NB4 (cell line): ENCODE measurements around the gene HOXB7.

Experiments
- POLR2A ChIP-seq: IDR thresholded peaks from 2 replicates; pipeline ENCODE4 v1.6.1; 2011; ENCODE audit warnings: mild to moderate bottlenecking; ENCODE audit not compliant: insufficient read length; ENCODE audit errors: extremely low read depth
- TF ChIP-seq, protein P1 (sequence below): IDR thresholded peaks from one replicate; pipeline ENCODE4 v1.5.1; 2012; ENCODE audit warnings: low read depth, low read length
- TF ChIP-seq, protein P2 (sequence below): IDR thresholded peaks from 2 replicates; pipeline ENCODE4 v1.6.1; 2011; ENCODE audit warnings: low read depth, low read length

- TF ChIP-seq, protein P1, sequence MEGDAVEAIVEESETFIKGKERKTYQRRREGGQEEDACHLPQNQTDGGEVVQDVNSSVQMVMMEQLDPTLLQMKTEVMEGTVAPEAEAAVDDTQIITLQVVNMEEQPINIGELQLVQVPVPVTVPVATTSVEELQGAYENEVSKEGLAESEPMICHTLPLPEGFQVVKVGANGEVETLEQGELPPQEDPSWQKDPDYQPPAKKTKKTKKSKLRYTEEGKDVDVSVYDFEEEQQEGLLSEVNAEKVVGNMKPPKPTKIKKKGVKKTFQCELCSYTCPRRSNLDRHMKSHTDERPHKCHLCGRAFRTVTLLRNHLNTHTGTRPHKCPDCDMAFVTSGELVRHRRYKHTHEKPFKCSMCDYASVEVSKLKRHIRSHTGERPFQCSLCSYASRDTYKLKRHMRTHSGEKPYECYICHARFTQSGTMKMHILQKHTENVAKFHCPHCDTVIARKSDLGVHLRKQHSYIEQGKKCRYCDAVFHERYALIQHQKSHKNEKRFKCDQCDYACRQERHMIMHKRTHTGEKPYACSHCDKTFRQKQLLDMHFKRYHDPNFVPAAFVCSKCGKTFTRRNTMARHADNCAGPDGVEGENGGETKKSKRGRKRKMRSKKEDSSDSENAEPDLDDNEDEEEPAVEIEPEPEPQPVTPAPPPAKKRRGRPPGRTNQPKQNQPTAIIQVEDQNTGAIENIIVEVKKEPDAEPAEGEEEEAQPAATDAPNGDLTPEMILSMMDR, result no peak
- no peak for TF ChIP-seq POLR2A
- TF ChIP-seq, protein P2, sequence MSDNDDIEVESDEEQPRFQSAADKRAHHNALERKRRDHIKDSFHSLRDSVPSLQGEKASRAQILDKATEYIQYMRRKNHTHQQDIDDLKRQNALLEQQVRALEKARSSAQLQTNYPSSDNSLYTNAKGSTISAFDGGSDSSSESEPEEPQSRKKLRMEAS, result no peak
Observed at GRCh38 chr17:48621410-48622392, 10.9 kb upstream of the HOXB7 start.
